ENCODE data around the gene FNDC3B. TPM values are rescaled to one million over a fixed set of nuclear protein-coding genes. Genes with fewer than 3 reads are reported as not detected.

The FNDC3B gene
- total and polyA plus RNA-seq, 3 donors from 2014 or later, result 24.2 to 63.5 (median 57.7) TPM

DNA sequence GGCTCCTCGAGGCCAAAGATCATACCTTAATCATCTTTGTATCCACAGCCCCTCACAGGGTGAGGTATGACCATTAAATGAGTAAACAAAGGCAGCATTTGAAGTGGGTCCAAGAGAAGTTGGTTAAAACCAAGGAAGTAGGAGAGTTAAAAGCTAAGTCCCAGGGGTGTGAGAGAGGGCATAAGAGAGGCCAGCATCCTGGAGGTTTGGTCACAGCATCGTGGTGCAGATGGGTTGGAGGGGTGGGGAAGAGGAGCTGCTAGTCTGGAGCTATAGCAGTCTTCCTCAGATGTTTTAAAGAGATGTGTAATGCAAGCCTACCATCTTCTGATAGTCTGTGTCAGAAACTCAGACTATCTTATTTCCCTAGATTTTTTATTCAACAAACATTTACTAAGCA is 253.7 kb downstream of the FNDC3B start:
- DNase-seq, result no peak
- Histone ChIP-seq H3K36me3 (ENCODE audit: low read depth, missing control alignments) (no peaks in the 10 kb centered on the region), H3K4me1 (peaks cover 14% of the 10 kb centered on the region), H3K27me3 (no peaks in the 10 kb centered on the region), H3K27ac (no peak overlapping the region), H3K4me3 (no peak overlapping the region), H3K9me3 (no peaks in the 10 kb centered on the region)
- intact Hi-C loops (cut with DNase I; ENCODE audit: low total_unique reads), result no loop called here
- TF ChIP-seq, protein P1, sequence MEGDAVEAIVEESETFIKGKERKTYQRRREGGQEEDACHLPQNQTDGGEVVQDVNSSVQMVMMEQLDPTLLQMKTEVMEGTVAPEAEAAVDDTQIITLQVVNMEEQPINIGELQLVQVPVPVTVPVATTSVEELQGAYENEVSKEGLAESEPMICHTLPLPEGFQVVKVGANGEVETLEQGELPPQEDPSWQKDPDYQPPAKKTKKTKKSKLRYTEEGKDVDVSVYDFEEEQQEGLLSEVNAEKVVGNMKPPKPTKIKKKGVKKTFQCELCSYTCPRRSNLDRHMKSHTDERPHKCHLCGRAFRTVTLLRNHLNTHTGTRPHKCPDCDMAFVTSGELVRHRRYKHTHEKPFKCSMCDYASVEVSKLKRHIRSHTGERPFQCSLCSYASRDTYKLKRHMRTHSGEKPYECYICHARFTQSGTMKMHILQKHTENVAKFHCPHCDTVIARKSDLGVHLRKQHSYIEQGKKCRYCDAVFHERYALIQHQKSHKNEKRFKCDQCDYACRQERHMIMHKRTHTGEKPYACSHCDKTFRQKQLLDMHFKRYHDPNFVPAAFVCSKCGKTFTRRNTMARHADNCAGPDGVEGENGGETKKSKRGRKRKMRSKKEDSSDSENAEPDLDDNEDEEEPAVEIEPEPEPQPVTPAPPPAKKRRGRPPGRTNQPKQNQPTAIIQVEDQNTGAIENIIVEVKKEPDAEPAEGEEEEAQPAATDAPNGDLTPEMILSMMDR (IDR thresholded peaks at IDR 0.05), result no peak
- no peak for TF ChIP-seq POLR2A (IDR thresholded peaks at IDR 0.05)
- 72 to 98% methylated on average over 2 of the region's 2 CpGs for WGBS, 2 donors

DNA sequence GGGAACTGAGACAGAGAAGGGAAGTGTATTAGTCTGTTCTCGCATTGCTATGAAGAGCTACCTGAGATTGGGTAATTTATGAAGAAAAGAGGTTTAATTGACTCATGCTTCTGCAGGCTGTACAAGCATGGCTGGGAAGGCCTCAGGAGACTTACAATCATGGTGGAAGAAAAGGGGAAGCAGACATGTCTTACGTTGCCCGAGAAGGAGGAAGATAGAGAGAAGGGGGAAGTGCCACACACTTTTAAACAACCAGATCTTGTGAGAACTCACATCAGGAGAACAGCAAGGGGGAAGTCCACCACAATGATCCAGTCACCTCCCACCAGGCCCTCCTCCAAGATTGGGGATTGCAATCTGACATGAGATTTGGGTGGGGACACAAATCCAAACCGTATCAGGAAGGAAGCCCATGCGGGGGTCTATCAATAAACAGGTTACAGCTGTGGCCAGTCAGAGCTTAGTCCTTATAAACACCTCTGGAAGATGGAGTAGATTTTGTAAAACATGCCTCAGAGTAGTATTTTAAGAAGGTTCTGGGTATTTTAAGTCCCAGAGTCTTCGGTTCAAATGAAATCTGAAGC is 254.9 kb downstream of the FNDC3B start:
- 91 to 93% methylated on average over 6 of the region's 6 CpGs for WGBS, 2 donors
- H3K27ac ChIP-seq, result no peak overlapping the region
- no peak for DNase-seq
- TF ChIP-seq, protein P1 (IDR thresholded peaks at IDR 0.05), result no peak
- TF ChIP-seq POLR2A (IDR thresholded peaks at IDR 0.05), result no peak
- no peaks in the 10 kb centered on the region for H3K9me3 ChIP-seq
- H3K36me3 ChIP-seq (ENCODE audit: low read depth, missing control alignments), result no peaks in the 10 kb centered on the region
- intact Hi-C loops (cut with DNase I; ENCODE audit: low total_unique reads), result no loop called here
- H3K27me3 ChIP-seq, result no peaks in the 10 kb centered on the region
- H3K4me3 ChIP-seq, result no peak overlapping the region
- peaks cover 14% of the 10 kb centered on the region for H3K4me1 ChIP-seq

GRCh38 chr3:172296248-172296974 is 257.0 kb downstream of the FNDC3B start:
- WGBS, 2 donors, result 87 to 94% methylated on average over 9 of the region's 9 CpGs
- H3K27ac ChIP-seq, result no peak overlapping the region
- peaks cover 7% of the 10 kb centered on the region for H3K4me1 ChIP-seq
- no peak for DNase-seq
- TF ChIP-seq POLR2A (IDR thresholded peaks at IDR 0.05), result no peak
- TF ChIP-seq, protein P1 (IDR thresholded peaks at IDR 0.05), result no peak
- intact Hi-C loops (cut with DNase I; ENCODE audit: low total_unique reads), result no loop called here
- no peaks in the 10 kb centered on the region for H3K9me3 ChIP-seq
- H3K36me3 ChIP-seq (ENCODE audit: low read depth, missing control alignments), result no peaks in the 10 kb centered on the region
- H3K4me3 ChIP-seq, result no peak overlapping the region
- no peaks in the 10 kb centered on the region for H3K27me3 ChIP-seq

GRCh38 chr3:172296975-172297332 is 257.6 kb downstream of the FNDC3B start:
- H3K4me1 ChIP-seq, result peaks cover 2% of the 10 kb centered on the region
- no peak for DNase-seq
- no peak overlapping the region for H3K27ac ChIP-seq
- no peaks in the 10 kb centered on the region for H3K9me3 ChIP-seq
- intact Hi-C loops (cut with DNase I; ENCODE audit: low total_unique reads), result no loop called here
- no peaks in the 10 kb centered on the region for H3K36me3 ChIP-seq (ENCODE audit: low read depth, missing control alignments)
- H3K4me3 ChIP-seq, result no peak overlapping the region
- WGBS, 2 donors, result 90 to 97% methylated on average over 2 of the region's 2 CpGs
- TF ChIP-seq POLR2A (IDR thresholded peaks at IDR 0.05), result no peak
- TF ChIP-seq, protein P1 (IDR thresholded peaks at IDR 0.05), result no peak
- H3K27me3 ChIP-seq, result no peaks in the 10 kb centered on the region

DNA sequence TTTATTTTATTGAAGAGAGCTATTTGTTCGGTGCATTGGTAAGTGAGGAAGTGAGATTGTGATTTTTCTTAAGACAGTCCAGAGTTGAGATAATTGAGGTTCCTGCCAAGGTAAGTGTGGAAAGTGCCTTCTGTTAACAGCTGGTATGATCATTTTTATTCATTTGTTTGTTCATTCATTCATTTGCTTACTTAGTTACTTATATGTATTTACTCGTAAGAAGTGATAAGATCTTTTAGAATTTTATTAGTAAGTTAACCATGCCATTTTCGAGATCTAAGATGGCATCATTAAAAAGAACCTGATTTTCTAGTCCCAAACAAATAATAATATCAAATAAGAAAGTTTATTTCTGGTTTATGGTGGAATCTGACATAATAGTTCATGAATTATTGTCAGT is 258.9 kb downstream of the FNDC3B start:
- 91 to 95% methylated on average over 3 of the region's 3 CpGs for whole genome bisulfite sequencing, 2 donors
- TF ChIP-seq, protein P1 (IDR thresholded peaks at IDR 0.05), result no peak
- no peak for TF ChIP-seq POLR2A (IDR thresholded peaks at IDR 0.05)
- Histone ChIP-seq H3K4me3 (no peak overlapping the region), H3K9me3 (no peaks in the 10 kb centered on the region), H3K27me3 (no peaks in the 10 kb centered on the region), H3K36me3 (ENCODE audit: low read depth, missing control alignments) (no peaks in the 10 kb centered on the region), H3K27ac (no peak overlapping the region), H3K4me1 (no peaks in the 10 kb centered on the region)
- intact Hi-C loops (cut with DNase I; ENCODE audit: low total_unique reads), result no loop called here
- no peak for DNase-seq

Data from testis (tissue), 3 donors.